Choroid plexus epithelial cell (primary cell): ENCODE results near the gene UPP1.
"Not testable (repeated sequence)": the region's sequence is repeated elsewhere in the genome, so short reads cannot be mapped to it uniquely, and the experiment has no call there.

ENCODE experiments used
- DNase-seq: peaks from one replicate; pipeline ENCODE4 v3.0.0-alpha.2; 2010; ENCODE audit warnings: low read depth
- H3K4me3 ChIP-seq: 2 replicates; pipeline ENCODE4 v1.5.1; 2011; ENCODE audit warnings: low read depth, mild to moderate bottlenecking, control low read depth, low read length, moderate library complexity
- TF ChIP-seq, protein P1 (sequence below): conservative IDR thresholded peaks from 2 replicates; pipeline ENCODE4 v1.5.1; 2011; ENCODE audit warnings: low read depth, mild to moderate bottlenecking, control low read depth, inconsistent platforms, low read length, moderate library complexity

UPP1 gene

DNA sequence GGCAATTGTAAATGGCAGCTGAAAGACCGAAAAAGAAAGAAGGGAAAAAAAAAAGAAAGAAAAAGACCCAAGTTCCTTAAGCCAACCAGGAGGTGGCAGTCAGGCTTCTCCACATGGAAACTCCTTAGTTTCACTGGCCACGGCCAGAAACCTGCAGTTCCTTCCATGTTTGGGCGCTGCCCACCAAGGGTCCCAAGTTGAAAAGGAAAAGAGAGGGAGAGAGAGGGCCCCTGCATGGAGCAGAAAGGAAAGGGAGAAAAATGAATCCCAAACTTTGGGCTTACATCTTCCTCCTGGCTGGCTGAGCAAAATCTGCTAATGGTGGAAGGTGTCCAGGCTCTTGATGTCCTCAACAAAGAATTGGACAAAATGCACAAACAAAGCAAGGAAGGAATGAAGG, 50.4 kb downstream of the UPP1 start:
- TF ChIP-seq, protein P1, sequence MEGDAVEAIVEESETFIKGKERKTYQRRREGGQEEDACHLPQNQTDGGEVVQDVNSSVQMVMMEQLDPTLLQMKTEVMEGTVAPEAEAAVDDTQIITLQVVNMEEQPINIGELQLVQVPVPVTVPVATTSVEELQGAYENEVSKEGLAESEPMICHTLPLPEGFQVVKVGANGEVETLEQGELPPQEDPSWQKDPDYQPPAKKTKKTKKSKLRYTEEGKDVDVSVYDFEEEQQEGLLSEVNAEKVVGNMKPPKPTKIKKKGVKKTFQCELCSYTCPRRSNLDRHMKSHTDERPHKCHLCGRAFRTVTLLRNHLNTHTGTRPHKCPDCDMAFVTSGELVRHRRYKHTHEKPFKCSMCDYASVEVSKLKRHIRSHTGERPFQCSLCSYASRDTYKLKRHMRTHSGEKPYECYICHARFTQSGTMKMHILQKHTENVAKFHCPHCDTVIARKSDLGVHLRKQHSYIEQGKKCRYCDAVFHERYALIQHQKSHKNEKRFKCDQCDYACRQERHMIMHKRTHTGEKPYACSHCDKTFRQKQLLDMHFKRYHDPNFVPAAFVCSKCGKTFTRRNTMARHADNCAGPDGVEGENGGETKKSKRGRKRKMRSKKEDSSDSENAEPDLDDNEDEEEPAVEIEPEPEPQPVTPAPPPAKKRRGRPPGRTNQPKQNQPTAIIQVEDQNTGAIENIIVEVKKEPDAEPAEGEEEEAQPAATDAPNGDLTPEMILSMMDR, result peak; percentile 67
- peak; percentile 68 for DNase-seq
- H3K4me3 ChIP-seq, result no peak overlapping the region

DNA sequence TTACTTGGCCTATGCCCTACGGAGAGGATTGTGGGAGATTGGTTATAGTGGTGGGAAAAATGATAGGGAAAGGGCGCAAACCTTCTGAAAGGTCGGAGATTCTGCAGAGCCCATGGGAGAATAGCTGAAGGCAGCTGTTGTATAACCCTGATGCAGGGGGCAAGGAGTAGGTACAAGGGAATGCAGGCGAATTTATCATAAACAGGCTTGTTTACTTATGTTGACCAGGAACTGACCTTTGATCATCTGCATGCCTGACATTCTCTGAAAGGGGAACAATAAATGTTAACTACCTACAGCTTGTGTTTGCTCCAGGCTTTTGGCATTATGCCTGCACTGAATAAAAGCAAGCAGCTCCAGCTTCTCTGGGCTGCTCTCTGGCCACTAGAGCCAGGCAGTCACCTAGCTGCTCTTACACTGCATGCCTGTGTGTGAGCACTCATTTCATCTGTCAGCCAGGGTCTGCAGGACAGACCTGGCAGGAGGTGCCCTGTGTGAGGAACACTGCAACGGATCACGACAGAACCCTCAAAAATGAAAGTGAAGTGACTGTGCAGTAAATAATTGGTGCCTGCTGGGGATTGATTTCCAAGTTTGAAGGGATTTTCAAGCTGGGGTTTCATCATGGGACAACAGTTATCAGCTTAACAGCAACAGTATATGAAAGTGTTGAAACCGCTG, 51.1 kb downstream of the UPP1 start:
- peak; percentile 74 for DNase-seq
- peak overlapping the region; percentile 28 for H3K4me3 ChIP-seq
- TF ChIP-seq, protein P1, result no peak

DNA sequence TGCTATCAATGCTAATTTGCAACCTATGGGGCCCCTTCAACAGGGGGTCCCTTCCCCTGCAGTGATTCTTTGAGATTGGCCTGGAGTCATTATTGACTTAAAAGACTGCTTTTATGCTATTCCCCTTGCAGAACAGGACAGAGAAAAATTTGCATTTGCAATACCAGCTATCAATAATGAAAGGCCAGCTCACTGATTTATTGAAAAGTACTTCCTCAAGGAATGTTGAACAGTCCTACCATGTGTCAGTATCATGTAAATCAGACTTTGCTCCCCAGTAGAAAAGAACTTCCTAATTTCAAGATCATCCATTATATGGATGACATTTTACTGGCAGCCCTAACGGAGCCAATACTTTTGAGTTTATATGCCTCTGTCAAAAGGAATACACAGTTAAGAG, 52.5 kb downstream of the UPP1 start:
- no peak for DNase-seq
- TF ChIP-seq, protein P1, result no peak
- no peak overlapping the region for H3K4me3 ChIP-seq

DNA sequence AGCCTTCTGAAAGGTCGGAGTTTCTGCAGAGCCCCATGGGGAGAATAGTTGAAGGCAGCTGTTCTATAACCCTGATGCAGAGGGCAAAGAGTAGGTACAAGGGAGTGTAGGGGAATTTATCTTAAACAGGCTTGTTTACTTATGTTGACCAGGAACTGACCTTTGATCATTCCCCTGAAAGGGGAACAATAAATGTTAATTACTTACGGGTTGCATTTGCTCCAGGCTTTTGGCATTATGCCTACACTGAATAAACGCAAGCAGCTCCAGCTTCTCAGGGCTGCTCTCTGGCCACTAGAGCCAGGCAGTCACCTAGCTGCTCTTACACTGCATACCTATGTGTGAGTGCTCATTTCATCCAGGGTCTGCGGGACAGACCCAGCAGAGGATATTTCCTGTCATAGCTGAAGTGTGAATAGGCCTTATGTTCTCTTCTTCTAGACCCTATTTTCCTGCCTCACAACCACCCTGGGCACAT, 55.3 kb downstream of the UPP1 start:
- H3K4me3 ChIP-seq, result no peak overlapping the region
- TF ChIP-seq, protein P1, result no peak
- DNase-seq, result peak; percentile 32

DNA sequence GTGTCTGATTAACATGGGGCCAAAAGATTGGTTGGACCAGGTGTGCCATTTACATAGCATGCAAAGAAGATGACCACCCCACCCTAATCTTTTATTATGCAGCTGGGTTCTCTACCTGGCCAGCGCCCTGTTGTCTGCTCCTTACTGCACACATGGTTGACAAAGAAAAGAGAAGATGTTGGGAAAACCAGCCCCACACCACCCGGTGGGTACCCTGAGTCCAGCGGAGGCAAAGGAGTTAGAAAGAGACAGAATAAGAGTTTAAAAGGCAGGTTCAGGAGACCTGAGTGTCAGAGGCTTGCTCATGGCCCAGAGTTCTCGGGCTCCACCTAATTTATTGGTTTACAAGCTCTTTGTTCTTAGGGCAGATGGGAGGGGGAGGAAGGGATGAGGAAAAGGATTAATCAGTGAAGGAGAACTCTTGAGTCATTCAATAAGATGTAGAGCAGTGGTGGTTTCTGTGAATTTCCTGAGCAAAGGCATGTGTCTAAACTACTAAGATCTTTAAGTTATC, 58.1 kb downstream of the UPP1 start:
- TF ChIP-seq, protein P1, result no peak
- no peak overlapping the region for H3K4me3 ChIP-seq
- no peak for DNase-seq

DNA sequence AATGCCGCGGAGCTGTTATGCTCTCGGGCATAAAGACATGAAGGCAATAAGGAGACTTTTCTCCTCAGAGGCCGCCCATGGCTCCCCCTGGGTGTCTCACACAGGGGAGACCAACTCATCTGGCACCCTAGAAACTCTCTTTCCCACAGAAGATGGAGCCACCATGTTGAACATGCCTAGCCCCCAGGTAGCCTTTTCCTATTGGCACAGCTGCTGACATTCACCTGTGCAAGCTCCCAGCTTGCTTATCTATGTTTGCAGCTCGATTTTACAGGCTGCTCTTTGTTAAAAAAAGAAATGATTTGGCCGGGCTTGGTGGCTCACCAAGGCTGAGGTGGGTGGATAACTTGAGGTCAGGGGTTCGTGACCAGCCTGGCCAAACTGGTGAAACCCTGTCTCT, 58.6 kb downstream of the UPP1 start:
- H3K4me3 ChIP-seq, DNase-seq: not testable (repeated sequence)

DNA sequence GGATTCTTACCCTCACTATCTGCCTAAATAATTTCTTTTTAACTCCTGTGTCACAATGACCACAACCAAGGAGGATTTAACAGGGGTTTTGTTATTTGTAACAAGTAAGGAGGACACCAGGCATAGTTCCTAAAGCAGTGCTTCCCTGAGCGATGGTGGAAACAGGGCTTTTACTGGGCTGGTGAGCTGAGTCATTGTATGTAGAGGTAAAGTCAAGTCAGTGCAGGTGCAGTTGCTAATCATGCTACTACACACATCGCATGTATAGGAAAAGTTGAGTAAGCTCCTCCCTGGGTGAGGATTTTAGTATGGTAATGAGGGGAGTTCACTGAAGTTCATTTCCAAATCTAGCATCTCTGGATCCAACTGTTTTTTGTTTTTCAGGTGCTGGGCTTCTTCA, 59.2 kb downstream of the UPP1 start:
- TF ChIP-seq, protein P1, result no peak
- no peak overlapping the region for H3K4me3 ChIP-seq
- DNase-seq, result no peak
